HG03565 (cell line): ENCODE data around the gene CRELD1.
"Not testable (repeated sequence)": the region's sequence is repeated elsewhere in the genome, so short reads cannot be mapped to it uniquely, and the experiment has no call there.

Source experiments
- ATAC-seq: cut with Tn5 transposase; IDR thresholded peaks from one replicate; pipeline ENCODE4 v1.9.1; 2021; ENCODE audit warnings: mild to moderate bottlenecking, moderate library complexity; ENCODE audit not compliant: unreplicated experiment

The CRELD1 gene

GRCh38 chr3:9932843-9933560 is 632 bp upstream of the CRELD1 start:
- peak; percentile 48 for ATAC-seq

- ATAC-seq: no peak
Measured at GRCh38 chr3:9934235-9934621, 594 bp downstream of the CRELD1 start.

GRCh38 chr3:9934993-9935392 is 1.4 kb downstream of the CRELD1 start:
- no peak for ATAC-seq

- no peak for ATAC-seq
Measured at GRCh38 chr3:9935966-9936510, 2.4 kb downstream of the CRELD1 start.

- ATAC-seq: no peak
Measured at GRCh38 chr3:9937486-9938238, 4.0 kb downstream of the CRELD1 start.

GRCh38 chr3:9938966-9939365 is 5.3 kb downstream of the CRELD1 start:
- no peak for ATAC-seq

GRCh38 chr3:9939906-9940305 is 6.3 kb downstream of the CRELD1 start:
- not testable (repeated sequence) for ATAC-seq

- no peak for ATAC-seq
Measured at GRCh38 chr3:9940746-9941145, 7.1 kb downstream of the CRELD1 start.

GRCh38 chr3:9942164-9942563 is 8.5 kb downstream of the CRELD1 start:
- no peak for ATAC-seq

- ATAC-seq: no peak
Measured at GRCh38 chr3:9942934-9943690, 9.5 kb downstream of the CRELD1 start.

- ATAC-seq: no peak
Measured at GRCh38 chr3:9944271-9944670, 10.6 kb downstream of the CRELD1 start.

- ATAC-seq: no peak
Measured at GRCh38 chr3:9945358-9945757, 11.7 kb downstream of the CRELD1 start.

- no peak for ATAC-seq
Measured at GRCh38 chr3:9946112-9947024, 12.7 kb downstream of the CRELD1 start.

- no peak for ATAC-seq
Measured at GRCh38 chr3:9947025-9947995, 13.7 kb downstream of the CRELD1 start.

- no peak for ATAC-seq
Measured at GRCh38 chr3:9948586-9948985, 15.0 kb downstream of the CRELD1 start.

- no peak for ATAC-seq
Measured at GRCh38 chr3:9949115-9949514, 15.5 kb downstream of the CRELD1 start.

- ATAC-seq: no peak
Measured at GRCh38 chr3:9949626-9950025, 16.0 kb downstream of the CRELD1 start.

- ATAC-seq: no peak
Measured at GRCh38 chr3:9951126-9951525, 17.5 kb downstream of the CRELD1 start.

- no peak for ATAC-seq
Measured at GRCh38 chr3:9951598-9951961, 17.9 kb downstream of the CRELD1 start.
